GM18511 (cell line): ENCODE results near the gene SCCPDH.

Source experiments
- ATAC-seq: cut with Tn5 transposase; IDR thresholded peaks from one replicate; pipeline ENCODE4 v1.9.1; 2021; ENCODE audit warnings: mild to moderate bottlenecking, moderate library complexity; ENCODE audit not compliant: unreplicated experiment

The SCCPDH gene

GRCh38 chr1:246748867-246749266 is 24.7 kb downstream of the SCCPDH start:
- ATAC-seq, result no peak

- no peak for ATAC-seq
These were observed 26.5 kb downstream of the SCCPDH start for GRCh38 chr1:246750752-246751151.

DNA sequence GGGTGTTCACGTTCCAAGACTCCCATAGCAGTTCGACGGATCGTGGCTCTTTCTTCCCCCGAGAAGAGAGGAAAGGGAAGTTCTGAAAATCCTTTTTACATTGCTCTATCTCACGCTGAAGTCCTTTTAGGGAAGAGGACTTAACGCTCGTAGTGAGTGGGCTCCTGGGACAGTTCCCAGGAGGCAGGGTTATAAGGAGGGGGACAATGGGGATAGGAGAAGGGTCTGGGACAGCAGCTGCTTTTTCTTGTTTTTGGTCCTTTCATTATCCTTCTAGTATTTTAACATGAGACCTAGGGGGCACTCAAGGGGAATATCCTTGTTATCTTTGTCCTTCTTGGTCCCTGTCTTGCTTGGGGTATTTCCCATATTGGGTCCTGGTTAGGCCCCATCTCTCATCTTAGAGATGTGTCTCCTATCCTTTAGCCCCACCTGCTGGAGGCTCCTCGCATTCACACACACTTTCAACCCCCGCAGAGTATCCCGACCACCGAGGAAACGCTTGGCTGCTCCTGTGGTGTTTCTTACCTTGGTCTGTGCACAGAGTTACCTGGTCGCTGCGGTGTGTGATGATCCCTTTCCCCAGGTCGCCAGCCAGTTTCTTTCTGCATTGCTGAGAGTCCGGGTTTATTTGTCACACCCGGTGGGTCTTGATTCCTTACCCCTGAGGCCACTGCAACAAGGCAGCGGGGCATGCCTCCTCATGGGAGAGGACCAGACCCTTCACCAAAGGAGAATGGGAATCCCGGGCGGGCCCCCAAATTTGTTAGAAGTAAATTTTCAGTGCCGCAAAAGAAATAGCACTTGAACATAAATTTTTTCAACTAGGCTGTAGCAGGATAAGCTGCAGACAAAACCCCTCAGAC is 29.7 kb downstream of the SCCPDH start:
- ATAC-seq, result peak; percentile 98

- no peak for ATAC-seq
These were observed 31.2 kb downstream of the SCCPDH start for GRCh38 chr1:246755419-246755818.

DNA sequence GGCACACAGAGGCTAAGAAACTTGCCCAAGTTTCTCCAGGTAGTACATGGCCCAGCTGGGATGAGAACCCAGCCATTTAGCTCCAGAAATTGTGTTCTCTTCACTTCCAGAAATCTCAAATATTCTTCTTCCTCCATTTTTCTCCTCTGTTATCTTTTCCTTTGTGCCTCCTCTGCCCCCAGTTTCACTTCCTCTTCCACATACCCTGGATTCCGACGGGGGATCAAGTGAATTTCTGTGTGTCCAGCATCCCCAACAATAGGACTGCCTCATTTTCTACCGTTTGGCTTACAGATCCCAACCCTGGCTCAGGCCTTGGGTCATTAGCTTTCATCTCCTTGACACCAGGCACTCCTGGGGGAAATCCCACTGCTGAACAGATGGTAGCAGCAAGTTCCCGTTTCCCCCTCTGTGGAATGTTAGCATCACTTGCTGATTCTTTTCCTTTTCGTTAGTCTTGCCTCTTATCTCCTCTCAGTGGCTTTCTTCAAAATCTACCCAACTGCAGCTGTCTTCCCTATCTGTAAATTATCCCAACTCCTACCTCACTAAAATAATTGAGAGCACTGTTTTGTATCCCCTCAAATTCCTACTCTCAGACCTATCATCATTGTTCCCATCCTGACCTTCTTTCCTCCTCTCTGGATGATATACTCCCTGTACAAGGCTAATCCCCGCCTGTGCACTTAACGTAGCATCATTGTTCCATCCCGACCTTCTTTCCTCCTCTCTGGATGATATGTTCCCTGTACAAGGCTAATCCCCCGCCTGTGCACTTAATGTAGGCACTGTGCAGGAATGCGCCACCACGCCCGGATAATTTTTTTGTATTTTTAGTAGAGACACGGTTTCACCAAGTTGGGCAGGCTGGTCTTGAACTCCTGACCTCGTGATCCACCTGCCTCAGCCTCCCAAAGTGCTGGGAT is 36.5 kb downstream of the SCCPDH start:
- ATAC-seq, result no peak

- no peak for ATAC-seq
These were observed 37.2 kb downstream of the SCCPDH start for GRCh38 chr1:246761396-246761795.

- no peak for ATAC-seq
These were observed 41.3 kb downstream of the SCCPDH start for GRCh38 chr1:246765521-246765920.

DNA sequence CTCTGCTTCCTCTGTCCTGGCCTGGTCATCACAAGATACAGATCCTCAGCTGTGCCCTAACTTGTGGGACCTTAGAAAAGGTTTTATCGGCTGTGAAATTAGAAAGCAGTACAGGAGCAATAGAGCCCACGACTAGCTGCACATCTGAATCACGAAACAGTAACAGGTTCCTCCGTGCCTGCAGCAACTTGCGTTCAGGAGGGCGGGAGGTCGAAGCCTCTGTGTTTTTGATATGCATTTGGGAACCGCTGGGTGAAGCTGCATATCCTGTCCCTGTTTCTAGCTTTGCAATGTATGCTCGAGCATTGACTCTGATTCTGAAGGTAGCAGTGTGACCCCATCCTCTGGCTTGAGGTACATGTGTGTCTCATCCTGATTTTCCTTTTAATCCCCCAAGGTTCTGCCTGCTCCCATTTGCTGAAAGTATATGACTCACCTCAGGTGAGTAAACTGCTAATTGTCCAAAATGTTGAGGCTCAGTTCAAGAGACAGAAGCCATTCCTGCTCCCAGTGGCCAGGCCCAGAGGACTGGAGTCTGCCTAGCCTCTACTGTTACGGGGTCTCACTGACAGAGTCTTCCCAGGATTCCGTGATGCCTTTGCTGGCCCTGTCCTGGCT is 44.3 kb downstream of the SCCPDH start:
- ATAC-seq, result no peak

GRCh38 chr1:246769306-246769705 is 45.1 kb downstream of the SCCPDH start:
- no peak for ATAC-seq

DNA sequence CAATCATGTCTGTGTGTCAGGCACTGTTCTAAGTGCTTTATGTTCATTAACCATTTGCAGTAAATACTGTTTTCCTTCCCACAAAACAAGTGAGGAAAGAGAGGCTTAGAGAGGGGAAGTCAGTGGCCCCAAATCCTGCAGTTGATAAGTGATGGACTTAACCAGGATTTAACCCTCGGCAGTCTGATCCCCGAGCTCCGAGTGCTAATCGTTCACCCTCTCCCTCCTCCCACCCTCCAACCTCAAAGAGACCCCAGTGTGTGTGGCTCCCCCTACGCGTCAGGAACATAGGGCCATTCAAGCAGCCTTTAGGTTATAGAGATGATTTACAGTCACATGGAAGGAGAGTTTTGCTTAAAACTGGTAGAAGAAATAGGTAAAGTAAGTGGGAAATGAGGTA is 47.2 kb downstream of the SCCPDH start:
- ATAC-seq, result no peak

- ATAC-seq, result peak; percentile 26
These were observed 48.5 kb downstream of the SCCPDH start for GRCh38 chr1:246772686-246773085.

- ATAC-seq, result peak; percentile 100
These were observed 49.0 kb downstream of the SCCPDH start for GRCh38 chr1:246773213-246773641.

- no peak for ATAC-seq
These were observed 51.5 kb downstream of the SCCPDH start for GRCh38 chr1:246775531-246776385.

- no peak for ATAC-seq
These were observed 52.7 kb downstream of the SCCPDH start for GRCh38 chr1:246776923-246777322.

DNA sequence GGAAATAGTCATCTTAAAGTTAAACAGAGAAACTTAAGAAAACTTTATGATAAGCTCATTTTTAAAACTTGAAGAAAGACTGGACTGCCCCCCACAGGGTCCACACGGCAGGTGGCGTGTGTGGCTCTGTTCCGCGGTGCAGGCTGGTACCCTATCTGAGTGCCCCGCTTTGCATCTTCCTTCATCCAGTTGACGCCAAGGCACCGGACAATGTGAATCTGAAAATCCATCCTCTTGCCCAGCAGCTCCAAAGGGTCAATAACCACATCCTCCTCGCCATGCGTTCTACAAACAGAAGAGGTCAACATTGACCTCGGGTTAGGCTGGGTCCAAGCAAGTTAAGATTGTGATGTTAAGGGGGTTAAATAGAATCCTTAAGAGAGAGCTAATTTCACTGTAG is 54.5 kb downstream of the SCCPDH start:
- no peak for ATAC-seq

GRCh38 chr1:246779561-246780175 is 55.5 kb downstream of the SCCPDH start:
- no peak for ATAC-seq

DNA sequence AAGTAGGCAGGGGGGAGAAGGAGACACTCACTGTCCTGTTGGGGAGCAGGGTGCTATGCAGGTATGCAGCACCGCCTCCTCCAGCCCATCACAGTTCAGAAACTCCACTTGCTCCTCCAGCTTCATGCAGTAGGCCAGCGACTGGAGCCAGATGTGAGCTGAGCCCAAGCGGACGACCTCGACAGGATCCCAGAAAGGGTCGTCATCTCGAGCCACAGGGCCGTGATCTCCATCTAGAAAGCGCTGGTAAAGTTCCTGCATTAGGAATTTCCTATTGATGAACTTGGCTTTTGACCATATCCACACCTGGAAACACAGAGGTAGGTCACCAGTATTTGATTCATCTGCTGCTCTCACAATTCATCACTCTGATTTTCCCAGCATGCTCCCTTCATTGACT is 56.1 kb downstream of the SCCPDH start:
- no peak for ATAC-seq

DNA sequence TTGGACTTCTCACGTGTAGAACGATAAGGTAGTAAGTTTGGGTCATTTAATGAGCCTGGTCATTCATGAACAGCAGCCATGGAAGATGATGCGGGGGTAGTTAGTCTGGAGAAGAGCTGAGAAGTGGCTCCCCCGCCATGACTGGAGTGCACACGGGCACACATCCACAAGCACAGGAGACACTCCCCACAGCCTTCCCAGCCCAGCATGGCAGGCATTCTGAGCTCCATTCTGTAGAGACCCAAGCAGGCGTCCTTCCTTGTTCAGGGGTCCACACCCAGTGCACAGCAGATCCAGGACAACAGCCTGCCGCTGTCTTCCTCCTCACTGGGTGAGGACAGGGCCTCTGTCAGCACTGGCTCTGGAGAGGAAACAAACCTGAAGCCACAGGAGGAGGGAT is 57.0 kb downstream of the SCCPDH start:
- ATAC-seq, result no peak

DNA sequence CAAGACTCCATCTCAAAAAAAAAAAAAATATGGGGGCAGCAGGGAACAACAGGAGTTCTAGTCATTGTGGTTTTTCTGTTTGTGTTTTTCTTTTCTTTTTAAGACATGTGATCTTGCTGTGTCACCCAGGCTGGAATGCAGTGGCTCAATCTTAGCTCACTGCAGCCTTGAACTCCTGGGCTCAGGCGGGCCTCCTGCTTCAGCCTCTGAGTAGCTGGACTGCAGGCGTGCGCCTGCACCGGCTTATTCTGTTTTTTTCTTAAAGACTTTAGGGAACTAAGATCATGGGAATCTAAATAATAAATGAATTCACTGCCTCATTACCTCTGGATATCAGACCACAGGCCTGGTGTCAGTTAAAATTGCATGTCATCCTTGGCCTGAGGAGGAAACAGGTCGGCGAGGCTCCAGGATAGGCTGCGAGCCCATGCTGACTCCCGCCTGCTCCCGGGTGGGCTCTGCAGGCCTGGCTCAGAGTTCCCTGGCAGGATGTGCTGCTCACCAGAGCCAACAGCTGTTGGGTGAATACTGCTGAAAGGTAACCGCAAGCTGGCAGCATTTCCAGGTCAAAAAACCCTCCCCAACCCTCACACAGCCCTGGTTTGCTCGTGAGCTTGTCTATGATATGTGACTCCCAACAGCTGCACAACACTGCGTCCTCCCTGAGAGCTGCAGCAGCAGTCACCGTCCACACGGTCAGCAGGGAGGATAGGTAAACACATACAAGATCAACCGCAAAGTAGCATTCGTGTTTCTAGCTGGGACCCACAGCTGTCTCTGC is 58.1 kb downstream of the SCCPDH start:
- peak; percentile 67 for ATAC-seq
